ENCODE data around the gene BUB1B.

Gene BUB1B

GRCh38 chr15:40239693-40240618 is 79.1 kb downstream of the BUB1B start:
- no peak for DNase-seq (ENCODE audit: low spot score)

- no peak for DNase-seq (ENCODE audit: low spot score)
These were observed 79.9 kb downstream of the BUB1B start for GRCh38 chr15:40240619-40241221.

- no peak for DNase-seq (ENCODE audit: low spot score)
These were observed 80.7 kb downstream of the BUB1B start for GRCh38 chr15:40241269-40242212.

GRCh38 chr15:40242213-40242599 is 81.3 kb downstream of the BUB1B start:
- no peak for DNase-seq (ENCODE audit: low spot score)

GRCh38 chr15:40242601-40243000 is 81.7 kb downstream of the BUB1B start:
- DNase-seq (ENCODE audit: low spot score) = no peak

- no peak for DNase-seq (ENCODE audit: low spot score)
These were observed 82.4 kb downstream of the BUB1B start for GRCh38 chr15:40243126-40243810.

- no peak for DNase-seq (ENCODE audit: low spot score)
These were observed 84.2 kb downstream of the BUB1B start for GRCh38 chr15:40244961-40245523.

GRCh38 chr15:40245666-40246450 is 85.0 kb downstream of the BUB1B start:
- DNase-seq (ENCODE audit: low spot score) = no peak

- DNase-seq (ENCODE audit: low spot score) = no peak
These were observed 85.8 kb downstream of the BUB1B start for GRCh38 chr15:40246496-40247280.

- DNase-seq (ENCODE audit: low spot score) = no peak
These were observed 86.6 kb downstream of the BUB1B start for GRCh38 chr15:40247406-40247971.

GRCh38 chr15:40248006-40248783 is 87.3 kb downstream of the BUB1B start:
- no peak for DNase-seq (ENCODE audit: low spot score)

- DNase-seq (ENCODE audit: low spot score) = no peak
These were observed 88.8 kb downstream of the BUB1B start for GRCh38 chr15:40249477-40250303.

GRCh38 chr15:40250304-40250656 is 89.4 kb downstream of the BUB1B start:
- no peak for DNase-seq (ENCODE audit: low spot score)

- no peak for DNase-seq (ENCODE audit: low spot score)
These were observed 90.1 kb downstream of the BUB1B start for GRCh38 chr15:40250771-40251483.

- no peak for DNase-seq (ENCODE audit: low spot score)
These were observed 90.7 kb downstream of the BUB1B start for GRCh38 chr15:40251486-40252140.

- DNase-seq (ENCODE audit: low spot score) = no peak
These were observed 91.2 kb downstream of the BUB1B start for GRCh38 chr15:40252141-40252437.

Measured in globus pallidus (tissue), 1 donor.